Aorta (tissue), 5 donors: ENCODE results near the gene EFCAB6. TPM values are rescaled to one million over a fixed set of nuclear protein-coding genes. Genes with fewer than 3 reads are reported as not detected.

Experiments
- ATAC-seq: fragments of 200-7000 bp; cut with Tn5 transposase; one replicate; pipeline ENCODE4 v1.9.1; 2022; ENCODE audit warnings: moderate library complexity; ENCODE audit not compliant: low FRiP score
- DNase-seq, 2 donors: peaks; one replicate each; pipeline ENCODE4 v3.0.0-alpha.2; 2020
- H3K27ac ChIP-seq, 2 donors: one replicate each; pipeline ENCODE4 v1.5.1; 2013; ENCODE audit warnings: low read length in 2 of 2, mild to moderate bottlenecking in 2 of 2, moderate library complexity in 2 of 2, control low read depth in 1 of 2, inconsistent platforms in 1 of 2, low read depth in 1 of 2
- H3K27me3 ChIP-seq, 2 donors: one replicate each; pipeline ENCODE4 v1.6.1; 2013; ENCODE audit warnings: control low read depth in 1 of 2, low read length in 1 of 2, mild to moderate bottlenecking in 1 of 2, moderate library complexity in 1 of 2; ENCODE audit not compliant: insufficient read depth in 2 of 2, control insufficient read depth in 1 of 2
- H3K36me3 ChIP-seq, 2 donors: one replicate each; pipeline ENCODE4 v1.6.1; 2013; ENCODE audit warnings: control low read depth in 1 of 2, low read length in 1 of 2, mild to moderate bottlenecking in 1 of 2; ENCODE audit not compliant: insufficient read depth in 2 of 2, control insufficient read depth in 1 of 2
- H3K4me1 ChIP-seq, 2 donors: one replicate each; pipeline ENCODE4 v1.6.1; 2013; ENCODE audit warnings: low read length in 2 of 2, control low read depth in 1 of 2, mild to moderate bottlenecking in 1 of 2, moderate library complexity in 1 of 2; ENCODE audit not compliant: insufficient read depth in 2 of 2, control insufficient read depth in 1 of 2
- H3K4me3 ChIP-seq, 2 donors: one replicate each; pipeline ENCODE4 v1.5.1; 2013; ENCODE audit warnings: low read length in 2 of 2, control low read depth in 1 of 2, mild to moderate bottlenecking in 1 of 2
- H3K9me3 ChIP-seq: one replicate; pipeline ENCODE4 v1.6.1; 2013; ENCODE audit warnings: mild to moderate bottlenecking, low read length; ENCODE audit not compliant: control insufficient read depth
- WGBS, 2 donors: extraction: QIAGEN DNeasy Blood & Tissue Kit; methylation state at CpG; one replicate each; pipeline ENCODE4 v1.1.7; 2013; 5-methylcytosine and 5-hydroxymethylcytosine counted together
- intact Hi-C, 2 donors: fragments of 100-400 bp; cut with DNase I; formaldehyde crosslinking; loops; one replicate each; pipeline versions ENCODE4 v1.14.2 to v1.15.0; 2022
- polyA plus RNA-seq, 2 donors: library from polyadenylated mRNA; stranded (reverse); fragments of 200-250 nt; gene quantifications; one replicate each; pipeline ENCODE4 v1.2.3, GENCODE V29; 2013
- total RNA-seq, 2 donors: library from RNA; stranded (reverse); fragmentation: NEBNext Ultra II Directional; extraction: Animal tissue kit (Norgen Biotek cat#: 25700); gene quantifications; one replicate each; pipeline ENCODE4 v1.2.1, GENCODE V29; 2021
- donor health status: healthy with polysubstance abuse.
- donor health status: Bipolar disorder and iron deficiency.
- donor health status: DM: no; HTN: no; CAD: no.
- donor health status: DM: no; HTN: no; CAD: no.
- donor health status: DM: yes; HTN: yes; CAD: no.

The EFCAB6 gene
- total and polyA plus RNA-seq, 4 donors: 0.88 to 2.6 (median 1.8) TPM

DNA sequence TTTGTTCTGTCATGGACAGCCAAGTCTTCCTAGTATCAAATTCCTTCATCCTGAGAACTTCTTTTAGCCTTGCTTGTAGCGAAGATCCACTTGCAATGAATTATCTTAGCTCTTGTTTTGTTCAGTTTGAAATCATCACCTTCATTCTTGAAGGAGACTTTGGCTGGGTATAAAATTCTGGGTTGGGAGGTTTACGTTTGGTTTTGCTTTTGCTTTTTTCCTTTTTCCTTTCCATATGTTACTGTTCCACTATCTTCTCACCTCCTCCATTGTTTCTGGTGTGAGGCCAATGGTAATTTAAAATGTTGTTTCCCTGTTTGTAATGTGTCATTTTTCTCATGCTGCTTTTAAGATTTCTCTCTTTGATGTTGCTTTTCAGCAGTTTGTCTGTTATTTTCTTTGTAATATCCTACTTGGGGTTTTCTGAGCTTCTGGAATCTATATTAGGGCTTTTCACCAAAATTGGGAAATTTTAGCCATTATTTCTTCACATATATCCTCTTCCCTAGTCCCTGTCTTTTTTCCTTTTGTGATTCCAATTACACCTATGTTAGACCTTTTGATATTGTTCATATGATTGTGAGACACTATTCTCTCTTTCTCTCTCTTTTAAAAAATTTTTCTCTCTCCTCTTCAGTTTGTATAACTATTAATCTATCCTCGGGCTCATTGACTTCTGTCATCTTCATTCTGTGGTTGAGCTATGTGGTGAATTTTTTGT is 172.7 kb downstream of the EFCAB6 start:
- no peak overlapping the region for H3K4me3 ChIP-seq
- H3K4me1 ChIP-seq: no peaks in the 10 kb centered on the region
- no peaks in the 10 kb centered on the region for H3K27me3 ChIP-seq
- no peak overlapping the region for H3K27ac ChIP-seq
- no peak for ATAC-seq
- DNase-seq: no peak
- no peaks in the 10 kb centered on the region for H3K36me3 ChIP-seq
- intact Hi-C loops: no loop called here
- WGBS, 2 donors: 82 to 90% methylated on average over 3 of the region's 3 CpGs
- H3K9me3 ChIP-seq: no peaks in the 10 kb centered on the region

DNA sequence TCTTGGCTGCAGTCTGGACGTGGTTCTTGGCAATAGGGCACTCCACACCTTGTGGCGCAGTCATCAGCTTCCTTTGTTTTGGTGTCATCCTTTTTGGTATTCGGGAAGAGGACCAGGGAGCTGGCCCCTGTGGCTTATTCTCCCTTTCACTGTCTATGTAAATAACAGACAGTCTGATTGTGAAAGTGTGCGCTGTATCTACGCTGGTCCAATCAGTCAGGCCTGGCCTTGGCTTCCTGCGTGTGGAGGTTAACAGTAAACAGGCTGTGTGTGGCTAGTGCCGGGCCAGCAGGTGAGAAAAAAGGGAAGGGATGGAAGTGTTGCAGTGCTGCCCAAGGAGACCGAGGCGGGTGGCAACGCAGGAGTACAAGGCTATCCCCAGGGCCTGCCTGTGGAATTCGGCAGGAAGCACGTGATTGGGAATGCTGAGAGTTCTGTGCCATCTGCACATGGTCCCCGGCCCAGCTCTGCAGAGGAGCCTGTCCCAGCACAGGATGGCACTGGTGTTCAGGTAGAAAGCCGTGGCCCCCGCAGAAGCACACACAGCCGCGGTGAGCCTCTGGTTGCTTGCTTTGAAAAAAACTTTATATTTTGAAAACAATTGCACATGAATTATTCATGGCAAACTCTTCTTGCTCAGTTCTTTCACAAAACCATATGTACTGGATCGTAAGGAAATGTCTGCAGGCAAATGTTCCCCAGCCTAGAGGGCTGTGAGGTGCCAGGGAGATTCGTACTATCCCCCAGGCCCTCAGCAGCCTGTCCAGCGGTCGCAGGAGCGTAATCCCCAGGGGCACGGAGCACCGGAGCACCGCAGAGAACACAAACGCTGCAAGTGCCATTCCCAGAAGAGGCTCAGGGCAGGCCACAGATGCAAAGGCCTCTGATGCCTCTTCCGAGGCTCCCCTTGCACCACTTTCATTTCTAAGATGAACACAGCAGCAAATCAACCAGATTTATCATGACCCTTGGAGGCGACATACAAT is 174.5 kb downstream of the EFCAB6 start:
- ATAC-seq (no peak), DNase-seq (no peak)
- H3K27me3 ChIP-seq: no peaks in the 10 kb centered on the region
- no peaks in the 10 kb centered on the region for H3K4me1 ChIP-seq
- intact Hi-C loops: no loop called here
- no peak overlapping the region for H3K4me3 ChIP-seq
- 68 to 78% methylated on average over 28 of the region's 28 CpGs for WGBS, 2 donors
- H3K9me3 ChIP-seq: no peaks in the 10 kb centered on the region
- no peaks in the 10 kb centered on the region for H3K36me3 ChIP-seq
- no peak overlapping the region for H3K27ac ChIP-seq

DNA sequence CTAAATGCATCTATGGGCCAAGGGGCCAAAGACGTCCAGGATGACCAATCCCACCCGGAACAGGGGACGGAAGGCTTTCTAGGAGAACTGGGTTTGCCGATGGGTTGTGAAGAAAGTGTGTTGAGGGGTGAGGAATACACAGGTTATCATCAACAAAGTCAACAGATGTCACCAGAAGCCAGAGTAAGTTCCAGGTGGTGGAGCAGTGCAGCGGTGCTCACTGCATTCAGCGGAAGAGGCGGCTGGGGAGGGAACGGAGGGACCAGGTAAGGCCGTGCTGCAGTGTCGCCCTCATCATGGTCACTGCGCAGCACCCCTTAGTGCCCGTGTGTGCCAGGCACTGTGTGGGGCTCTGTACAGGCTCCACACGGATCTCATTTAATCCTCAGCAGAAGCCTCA is 176.0 kb downstream of the EFCAB6 start:
- Histone ChIP-seq H3K27ac (no peak overlapping the region), H3K36me3 (no peaks in the 10 kb centered on the region), H3K9me3 (no peaks in the 10 kb centered on the region), H3K4me3 (no peak overlapping the region), H3K4me1 (no peaks in the 10 kb centered on the region), H3K27me3 (no peaks in the 10 kb centered on the region)
- ATAC-seq: no peak
- intact Hi-C loops: no loop called here
- no peak for DNase-seq
- WGBS, 2 donors: 90% methylated on average over 13 of the region's 13 CpGs

DNA sequence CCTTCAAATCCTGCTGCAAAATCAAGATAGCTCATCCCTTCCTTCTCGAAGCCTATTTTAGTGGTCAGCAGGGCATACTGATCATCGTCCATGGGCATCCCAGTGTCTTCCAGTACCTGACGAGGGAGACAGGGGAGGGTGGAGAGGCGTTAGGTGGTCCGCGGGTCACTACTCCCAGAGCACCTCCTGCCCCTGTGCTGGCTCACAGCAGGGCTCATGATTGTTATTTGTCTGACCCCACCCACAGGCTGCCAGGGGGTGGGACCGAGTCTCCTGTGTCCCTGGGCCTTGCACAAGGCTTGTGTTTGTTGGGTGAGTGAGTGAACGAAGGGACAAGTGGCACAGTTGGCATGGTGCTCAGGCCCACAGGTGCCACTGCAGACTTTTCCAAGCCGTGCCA is 177.0 kb downstream of the EFCAB6 start:
- Histone ChIP-seq H3K4me1 (no peaks in the 10 kb centered on the region), H3K4me3 (no peak overlapping the region), H3K9me3 (no peaks in the 10 kb centered on the region), H3K27me3 (no peaks in the 10 kb centered on the region), H3K36me3 (no peaks in the 10 kb centered on the region), H3K27ac (no peak overlapping the region)
- ATAC-seq (no peak), DNase-seq (no peak)
- intact Hi-C loops: no loop called here
- WGBS, 2 donors: 77 to 83% methylated on average over 9 of the region's 9 CpGs

DNA sequence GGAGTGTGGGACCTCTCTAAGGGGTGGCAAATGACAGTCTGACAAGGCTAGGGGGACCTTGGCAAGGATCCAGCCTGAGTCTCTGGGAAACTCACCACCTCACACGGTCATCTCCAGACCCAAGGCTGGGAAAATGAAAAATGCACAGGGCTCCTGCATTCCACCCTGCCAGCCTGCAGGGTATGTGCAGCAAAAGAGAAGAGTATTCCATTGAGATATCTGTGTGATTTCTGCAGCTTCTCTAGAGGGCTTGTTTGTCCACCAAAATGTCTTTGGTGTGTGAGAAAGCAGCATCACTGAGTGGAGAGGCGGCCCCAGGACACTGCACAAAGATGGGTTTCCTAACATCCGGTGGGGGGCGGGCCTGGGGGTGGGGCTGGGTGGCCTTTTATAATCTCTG is 177.8 kb downstream of the EFCAB6 start:
- WGBS, 2 donors: 37 to 42% methylated on average over 4 of the region's 4 CpGs
- H3K4me1 ChIP-seq: no peaks in the 10 kb centered on the region
- H3K27me3 ChIP-seq: no peaks in the 10 kb centered on the region
- DNase-seq (no peak), ATAC-seq (no peak)
- no peak overlapping the region for H3K27ac ChIP-seq
- H3K36me3 ChIP-seq: no peaks in the 10 kb centered on the region
- intact Hi-C loops: no loop called here
- no peaks in the 10 kb centered on the region for H3K9me3 ChIP-seq
- no peak overlapping the region for H3K4me3 ChIP-seq

DNA sequence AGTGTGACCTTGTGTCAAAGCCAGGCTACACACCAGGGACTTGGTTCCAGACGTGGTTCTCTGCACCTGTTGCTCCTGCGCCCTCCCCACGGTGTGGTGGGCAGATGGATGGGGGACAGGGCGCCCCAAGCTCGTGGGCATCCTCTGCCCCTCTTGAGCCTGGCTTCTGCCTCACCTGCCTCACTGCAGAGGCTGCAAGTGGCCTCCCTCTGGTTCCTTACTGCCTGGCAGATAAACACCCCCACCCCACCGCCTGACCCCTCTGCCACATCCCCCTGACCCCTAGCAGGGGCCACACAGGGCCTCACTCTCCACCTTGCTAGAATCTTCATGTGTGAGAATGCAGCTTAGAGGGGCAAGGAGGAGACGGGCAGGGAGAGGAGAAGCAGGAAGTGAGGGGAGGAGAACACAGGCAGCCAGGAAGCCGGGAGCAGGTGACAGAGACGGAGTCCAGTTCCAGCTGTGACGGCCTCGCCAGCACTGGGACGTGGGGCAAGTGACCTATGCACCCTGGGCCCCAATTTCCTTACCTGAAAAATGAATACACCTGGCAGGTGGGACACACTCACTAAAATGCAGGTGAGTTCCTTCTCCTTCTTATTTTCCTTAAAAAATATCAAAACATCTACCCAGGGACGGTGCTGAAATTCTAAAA is 178.3 kb downstream of the EFCAB6 start:
- WGBS, 2 donors: 64 to 68% methylated on average over 13 of the region's 13 CpGs
- intact Hi-C loops: no loop called here

DNA sequence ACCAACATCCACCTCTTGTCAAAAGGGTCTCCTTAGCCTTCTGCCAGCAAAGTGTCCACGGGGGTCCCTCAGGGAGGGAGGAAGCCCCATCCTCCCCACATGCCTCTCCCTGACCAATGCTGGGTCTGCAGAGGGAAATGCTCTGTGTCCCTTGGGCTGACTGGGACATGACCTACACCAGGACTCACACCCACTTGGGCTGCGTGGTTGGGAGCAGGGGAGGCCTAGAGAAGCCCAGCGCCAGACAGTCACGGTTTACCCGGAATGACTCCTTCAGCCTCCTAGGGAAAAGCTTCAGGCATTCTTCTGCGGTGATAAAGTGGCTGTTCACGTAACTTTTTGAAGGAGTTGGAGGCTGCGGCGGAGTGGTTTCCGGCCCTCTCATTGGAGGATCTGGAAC is 180.3 kb downstream of the EFCAB6 start:
- H3K9me3 ChIP-seq: no peaks in the 10 kb centered on the region
- intact Hi-C loops: no loop called here
- no peak for DNase-seq
- H3K4me3 ChIP-seq: no peak overlapping the region
- H3K36me3 ChIP-seq: no peaks in the 10 kb centered on the region
- H3K4me1 ChIP-seq: no peaks in the 10 kb centered on the region
- no peaks in the 10 kb centered on the region for H3K27me3 ChIP-seq
- ATAC-seq: no peak
- 87 to 92% methylated on average over 10 of the region's 10 CpGs for WGBS, 2 donors
- H3K27ac ChIP-seq: no peak overlapping the region

More for the DNA sequence above, 178.3 kb downstream of the EFCAB6 start:
- Histone ChIP-seq H3K4me3 (no peak overlapping the region), H3K9me3 (no peaks in the 10 kb centered on the region), H3K36me3 (no peaks in the 10 kb centered on the region), H3K27me3 (no peaks in the 10 kb centered on the region), H3K27ac (no peak overlapping the region), H3K4me1 (no peaks in the 10 kb centered on the region)
- DNase-seq (no peak), ATAC-seq (no peak)

DNA sequence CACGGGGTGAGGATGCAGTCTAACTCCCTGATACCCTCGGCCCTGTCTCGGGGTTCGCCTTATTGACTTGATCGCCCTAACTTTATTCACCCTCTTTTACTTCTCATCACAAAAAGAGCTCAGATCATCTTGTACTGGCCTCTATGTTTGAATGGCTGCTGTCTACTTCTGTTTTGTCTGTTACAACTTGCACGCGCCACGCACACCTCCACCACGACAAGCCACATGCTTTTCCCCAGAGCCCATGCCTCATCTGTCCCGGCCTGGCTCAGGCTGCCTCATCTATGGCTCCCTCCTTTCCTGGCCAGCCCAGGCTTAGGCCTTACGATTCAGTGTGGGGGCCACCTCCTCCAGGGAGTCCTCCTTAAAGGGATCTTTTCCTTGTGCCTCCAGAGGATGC is 180.9 kb downstream of the EFCAB6 start:
- 92 to 94% methylated on average over 11 of the region's 11 CpGs for WGBS, 2 donors
- Histone ChIP-seq H3K27ac (no peak overlapping the region), H3K4me3 (no peak overlapping the region), H3K9me3 (no peaks in the 10 kb centered on the region), H3K4me1 (no peaks in the 10 kb centered on the region), H3K36me3 (no peaks in the 10 kb centered on the region), H3K27me3 (no peaks in the 10 kb centered on the region)
- no peak for ATAC-seq
- DNase-seq: no peak
- intact Hi-C loops: no loop called here
